ENCODE results near the gene LACTBL1.

The LACTBL1 gene

GRCh38 chr1:22910286-22910685 is 62.4 kb downstream of the LACTBL1 start:
- no peak for DNase-seq

- DNase-seq: no peak
Observed at GRCh38 chr1:22908880-22909426, 63.7 kb downstream of the LACTBL1 start.

- DNase-seq: no peak
Observed at GRCh38 chr1:22907528-22907927, 65.1 kb downstream of the LACTBL1 start.

GRCh38 chr1:22906968-22907367 is 65.7 kb downstream of the LACTBL1 start:
- no peak for DNase-seq

- DNase-seq: no peak
Observed at GRCh38 chr1:22903113-22903512, 69.6 kb downstream of the LACTBL1 start.
